PFSK-1 (cell line): Measurements from ENCODE around the gene NDUFS1.

Source experiments
- POLR2AphosphoS5 ChIP-seq: IDR thresholded peaks from 2 replicates; pipeline ENCODE4 v1.6.1; 2012; ENCODE audit warnings: low read depth, mild to moderate bottlenecking, control low read depth, low read length, moderate library complexity
- TAF1 ChIP-seq: IDR thresholded peaks from 2 replicates; pipeline ENCODE4 v1.6.1; 2012; ENCODE audit warnings: low read length, control low read depth, borderline replicate concordance; ENCODE audit not compliant: insufficient read depth

DNA sequence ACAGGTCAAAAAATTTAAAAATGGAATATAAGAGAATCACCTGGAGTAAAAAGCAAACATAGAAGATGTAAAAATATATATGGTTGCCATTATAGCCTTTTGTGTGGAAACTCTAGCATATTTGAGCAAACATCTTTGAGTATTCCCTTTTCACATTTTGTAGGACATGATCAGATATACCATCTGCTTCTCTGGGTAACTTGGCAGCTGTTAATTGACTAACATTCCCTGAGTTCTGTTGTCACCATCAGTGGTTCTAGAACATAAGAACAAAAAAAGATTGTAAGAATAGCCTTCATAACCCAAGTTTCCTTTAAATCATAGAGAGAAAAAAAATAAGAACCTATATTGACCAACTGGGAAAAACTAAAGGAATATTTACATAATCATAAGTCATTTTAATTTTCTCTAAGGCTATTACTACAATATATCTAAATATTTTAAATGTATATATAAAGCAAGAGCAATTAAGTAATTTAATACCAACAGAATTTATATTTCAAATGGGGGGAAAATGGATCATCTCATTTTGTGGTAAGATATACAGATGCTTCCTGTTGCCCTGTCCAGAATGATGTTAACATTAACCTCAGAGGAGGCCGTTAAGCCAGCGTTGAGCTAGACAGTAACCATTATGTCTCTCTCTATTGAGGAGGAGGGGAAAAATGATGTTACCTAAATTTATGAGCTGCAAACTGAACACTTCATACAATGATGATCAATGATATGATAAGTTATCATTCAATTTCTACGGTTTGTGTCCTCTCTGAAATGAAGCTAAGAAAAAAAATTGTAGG, 63.5 kb downstream of the NDUFS1 start:
- TF ChIP-seq POLR2AphosphoS5, result no peak
- TF ChIP-seq TAF1, result no peak
